Keratinocyte (primary cell): ENCODE data around the gene PRKCH.

ENCODE experiments used
- EZH2 ChIP-seq: IDR thresholded peaks from one replicate; pipeline ENCODE4 v1.6.1; 2012; ENCODE audit warnings: inconsistent platforms, mild to moderate bottlenecking, low read length, moderate library complexity
- TF ChIP-seq, protein P1 (sequence below), 3 experiments: IDR thresholded peaks in 1 of 3; conservative IDR thresholded peaks in 1 of 3; optimal IDR thresholded peaks in 1 of 3; 2 replicates in 2 of 3; 3 replicates in 1 of 3; pipeline versions ENCODE3 to v1.5.1; 2011; ENCODE audit warnings: low read length in 3 of 3, mild to moderate bottlenecking in 3 of 3, moderate library complexity in 2 of 3, control low read depth in 1 of 3, inconsistent platforms in 1 of 3; ENCODE audit not compliant: insufficient read depth in 2 of 3; ENCODE audit errors: extremely low read depth in 1 of 3

DNA sequence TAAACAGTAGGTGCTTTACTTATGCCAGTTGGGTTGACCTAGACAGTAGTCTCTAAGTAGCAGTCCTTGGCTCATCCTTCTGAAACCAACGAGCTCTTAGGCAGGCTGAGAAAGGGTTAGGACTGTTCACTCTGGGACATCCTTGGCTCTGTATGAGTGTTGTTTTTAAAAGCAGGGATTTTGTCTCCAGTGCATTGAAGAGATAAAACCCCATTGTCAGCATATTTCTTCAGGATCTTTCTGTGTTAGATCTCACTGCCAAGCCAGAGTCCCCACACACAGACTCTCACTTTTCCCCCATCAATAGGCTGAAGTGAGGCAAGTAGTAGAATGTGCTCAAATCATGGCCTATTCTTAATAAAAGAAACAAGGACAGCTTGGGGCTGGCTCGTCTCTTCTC is 250.5 kb downstream of the PRKCH start:
- TF ChIP-seq, protein P1, sequence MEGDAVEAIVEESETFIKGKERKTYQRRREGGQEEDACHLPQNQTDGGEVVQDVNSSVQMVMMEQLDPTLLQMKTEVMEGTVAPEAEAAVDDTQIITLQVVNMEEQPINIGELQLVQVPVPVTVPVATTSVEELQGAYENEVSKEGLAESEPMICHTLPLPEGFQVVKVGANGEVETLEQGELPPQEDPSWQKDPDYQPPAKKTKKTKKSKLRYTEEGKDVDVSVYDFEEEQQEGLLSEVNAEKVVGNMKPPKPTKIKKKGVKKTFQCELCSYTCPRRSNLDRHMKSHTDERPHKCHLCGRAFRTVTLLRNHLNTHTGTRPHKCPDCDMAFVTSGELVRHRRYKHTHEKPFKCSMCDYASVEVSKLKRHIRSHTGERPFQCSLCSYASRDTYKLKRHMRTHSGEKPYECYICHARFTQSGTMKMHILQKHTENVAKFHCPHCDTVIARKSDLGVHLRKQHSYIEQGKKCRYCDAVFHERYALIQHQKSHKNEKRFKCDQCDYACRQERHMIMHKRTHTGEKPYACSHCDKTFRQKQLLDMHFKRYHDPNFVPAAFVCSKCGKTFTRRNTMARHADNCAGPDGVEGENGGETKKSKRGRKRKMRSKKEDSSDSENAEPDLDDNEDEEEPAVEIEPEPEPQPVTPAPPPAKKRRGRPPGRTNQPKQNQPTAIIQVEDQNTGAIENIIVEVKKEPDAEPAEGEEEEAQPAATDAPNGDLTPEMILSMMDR (optimal IDR thresholded peaks at IDR 0.05 in 1 of 3, IDR thresholded peaks at IDR 0.05 in 1 of 3, conservative IDR thresholded peaks at IDR 0.05 in 1 of 3; ENCODE audit: extremely low read depth in 1 of 3, insufficient read depth in 2 of 3, low read length in 3 of 3): no peak
- TF ChIP-seq EZH2: no peak
